ENCODE data around the gene SPNS3. TPM values are rescaled to one million over a fixed set of nuclear protein-coding genes. Genes with fewer than 3 reads are reported as not detected.

SPNS3 gene
- polyA plus RNA-seq, 3 donors from 2014 or later: 2.7 to 7.3 (median 2.8) TPM

GRCh38 chr17:4463818-4464476, 30.2 kb downstream of the SPNS3 start:
- Mint-ChIP-seq H3K4me1 (no peaks in the 10 kb centered on the region), H3K27ac (no peak overlapping the region), H3K27me3 (ENCODE audit: low read depth in 3 of 3) (peaks cover 5 to 7% (median 7%) of the 10 kb centered on the region in 3 donors), H3K4me3 (no peak overlapping the region), H3K9me3 (peaks cover 6 to 20% (median 9%) of the 10 kb centered on the region in 6 donors), H3K36me3 (peaks cover 0 to 10% (median 5%) of the 10 kb centered on the region in 3 donors)
- no peak for DNase-seq

- Mint-ChIP-seq H3K4me3 (no peak overlapping the region), H3K36me3 (peaks cover 0 to 4% (median 0%) of the 10 kb centered on the region in 3 donors), H3K4me1 (no peaks in the 10 kb centered on the region), H3K9me3 (peaks cover under 1 to 9% (median 2%) of the 10 kb centered on the region in 6 donors), H3K27ac (no peak overlapping the region), H3K27me3 (ENCODE audit: low read depth in 3 of 3) (peaks cover 3 to 5% (median 4%) of the 10 kb centered on the region in 3 donors)
- DNase-seq: no peak
Observed at GRCh38 chr17:4465786-4466185, 32.0 kb downstream of the SPNS3 start.

GRCh38 chr17:4467287-4467686, 33.5 kb downstream of the SPNS3 start:
- H3K4me1 Mint-ChIP-seq: no peaks in the 10 kb centered on the region
- no peak for DNase-seq
- no peaks in the 10 kb centered on the region for H3K9me3 Mint-ChIP-seq
- H3K4me3 Mint-ChIP-seq: no peak overlapping the region
- no peaks in the 10 kb centered on the region for H3K36me3 Mint-ChIP-seq
- H3K27me3 Mint-ChIP-seq (ENCODE audit: low read depth in 3 of 3): peaks cover 5 to 6% (median 6%) of the 10 kb centered on the region in 3 donors
- H3K27ac Mint-ChIP-seq: no peak overlapping the region

GRCh38 chr17:4469552-4469951, 35.8 kb downstream of the SPNS3 start:
- H3K9me3 Mint-ChIP-seq: no peaks in the 10 kb centered on the region
- H3K4me1 Mint-ChIP-seq: no peaks in the 10 kb centered on the region
- H3K36me3 Mint-ChIP-seq: no peaks in the 10 kb centered on the region
- no peak for DNase-seq
- H3K4me3 Mint-ChIP-seq: no peak overlapping the region
- peak overlapping the region in 1 of 6 donors; percentile 58 for H3K27ac Mint-ChIP-seq
- H3K27me3 Mint-ChIP-seq (ENCODE audit: low read depth in 3 of 3): peaks cover 5 to 6% (median 5%) of the 10 kb centered on the region in 3 donors

- H3K9me3 Mint-ChIP-seq: no peaks in the 10 kb centered on the region
- H3K27ac Mint-ChIP-seq: no peak overlapping the region
- H3K4me3 Mint-ChIP-seq: no peak overlapping the region
- DNase-seq: no peak
- no peaks in the 10 kb centered on the region for H3K36me3 Mint-ChIP-seq
- peaks cover 2 to 5% (median 5%) of the 10 kb centered on the region in 3 donors for H3K27me3 Mint-ChIP-seq (ENCODE audit: low read depth in 3 of 3)
- no peaks in the 10 kb centered on the region for H3K4me1 Mint-ChIP-seq
Observed at GRCh38 chr17:4472286-4472685, 38.5 kb downstream of the SPNS3 start.

- DNase-seq: no peak
- no peak overlapping the region for H3K4me3 Mint-ChIP-seq
- no peak overlapping the region for H3K27ac Mint-ChIP-seq
- peaks cover 1 to 5% (median 5%) of the 10 kb centered on the region in 3 donors for H3K27me3 Mint-ChIP-seq (ENCODE audit: low read depth in 3 of 3)
- H3K9me3 Mint-ChIP-seq: no peaks in the 10 kb centered on the region
- H3K36me3 Mint-ChIP-seq: no peaks in the 10 kb centered on the region
- H3K4me1 Mint-ChIP-seq: no peaks in the 10 kb centered on the region
Observed at GRCh38 chr17:4474093-4474492, 40.4 kb downstream of the SPNS3 start.

GRCh38 chr17:4475001-4475400, 41.3 kb downstream of the SPNS3 start:
- no peak overlapping the region for H3K4me3 Mint-ChIP-seq
- H3K9me3 Mint-ChIP-seq: no peaks in the 10 kb centered on the region
- H3K27me3 Mint-ChIP-seq (ENCODE audit: low read depth in 3 of 3): peaks cover 1 to 5% (median 5%) of the 10 kb centered on the region in 3 donors
- no peak overlapping the region for H3K27ac Mint-ChIP-seq
- H3K4me1 Mint-ChIP-seq: peaks cover 0 to 5% of the 10 kb centered on the region in 2 donors
- DNase-seq: no peak
- H3K36me3 Mint-ChIP-seq: no peaks in the 10 kb centered on the region

- Mint-ChIP-seq H3K4me1 (peaks cover 4 to 6% of the 10 kb centered on the region in 2 donors), H3K27me3 (ENCODE audit: low read depth in 3 of 3) (peaks cover 1 to 5% (median 5%) of the 10 kb centered on the region in 3 donors), H3K4me3 (no peak overlapping the region), H3K9me3 (no peaks in the 10 kb centered on the region), H3K36me3 (no peaks in the 10 kb centered on the region), H3K27ac (no peak overlapping the region)
- no peak for DNase-seq
Observed at GRCh38 chr17:4475463-4475862, 41.7 kb downstream of the SPNS3 start.

GRCh38 chr17:4476017-4476416, 42.3 kb downstream of the SPNS3 start:
- H3K9me3 Mint-ChIP-seq: no peaks in the 10 kb centered on the region
- H3K27me3 Mint-ChIP-seq (ENCODE audit: low read depth in 3 of 3): peaks cover 1 to 5% (median 2%) of the 10 kb centered on the region in 3 donors
- H3K27ac Mint-ChIP-seq: no peak overlapping the region
- H3K36me3 Mint-ChIP-seq: no peaks in the 10 kb centered on the region
- peaks cover 7 to 11% of the 10 kb centered on the region in 2 donors for H3K4me1 Mint-ChIP-seq
- DNase-seq: no peak
- no peak overlapping the region for H3K4me3 Mint-ChIP-seq

GRCh38 chr17:4476511-4477070, 42.9 kb downstream of the SPNS3 start:
- no peaks in the 10 kb centered on the region for H3K36me3 Mint-ChIP-seq
- peaks cover 0 to 4% (median 1%) of the 10 kb centered on the region in 3 donors for H3K27me3 Mint-ChIP-seq (ENCODE audit: low read depth in 3 of 3)

GRCh38 chr17:4477255-4477791, 43.6 kb downstream of the SPNS3 start:
- Mint-ChIP-seq H3K27ac (no peak overlapping the region), H3K4me1 (peaks cover 20 to 24% of the 10 kb centered on the region in 2 donors)

More at GRCh38 chr17:4476511-4477070, 42.9 kb downstream of the SPNS3 start:
- Mint-ChIP-seq H3K4me3 (no peak overlapping the region), H3K9me3 (no peaks in the 10 kb centered on the region), H3K27ac (no peak overlapping the region), H3K4me1 (peaks cover 13 to 17% of the 10 kb centered on the region in 2 donors)
- no peak for DNase-seq

GRCh38 chr17:4478318-4478830, 44.6 kb downstream of the SPNS3 start:
- H3K36me3 Mint-ChIP-seq: no peaks in the 10 kb centered on the region
- H3K27me3 Mint-ChIP-seq (ENCODE audit: low read depth in 3 of 3): peaks cover 0 to 3% (median 3%) of the 10 kb centered on the region in 3 donors
- H3K27ac Mint-ChIP-seq: peak overlapping the region in 1 of 6 donors; percentile 16
- H3K4me3 Mint-ChIP-seq: no peak overlapping the region
- peaks cover 25% of the 10 kb centered on the region in 2 donors for H3K4me1 Mint-ChIP-seq
- H3K9me3 Mint-ChIP-seq: no peaks in the 10 kb centered on the region
- DNase-seq: no peak

More at GRCh38 chr17:4477255-4477791, 43.6 kb downstream of the SPNS3 start:
- H3K36me3 Mint-ChIP-seq: no peaks in the 10 kb centered on the region
- no peak overlapping the region for H3K4me3 Mint-ChIP-seq
- H3K27me3 Mint-ChIP-seq (ENCODE audit: low read depth in 3 of 3): peaks cover 0 to 3% (median 1%) of the 10 kb centered on the region in 3 donors
- DNase-seq: no peak
- no peaks in the 10 kb centered on the region for H3K9me3 Mint-ChIP-seq

- DNase-seq: no peak
- peaks cover 0 to 3% (median 3%) of the 10 kb centered on the region in 3 donors for H3K27me3 Mint-ChIP-seq (ENCODE audit: low read depth in 3 of 3)
- peaks cover 28 to 32% of the 10 kb centered on the region in 2 donors for H3K4me1 Mint-ChIP-seq
- H3K4me3 Mint-ChIP-seq: peak overlapping the region in 2 of 5 donors; percentile 13 to 47
- H3K27ac Mint-ChIP-seq: peak overlapping the region in 2 of 6 donors; percentile 40
- H3K36me3 Mint-ChIP-seq: no peaks in the 10 kb centered on the region
- H3K9me3 Mint-ChIP-seq: no peaks in the 10 kb centered on the region
Observed at GRCh38 chr17:4479340-4479981, 45.7 kb downstream of the SPNS3 start.

Data from immature natural killer cell (primary cell).